Osteoblast (primary cell): Measurements from ENCODE around the gene RBM33. TPM values are rescaled to one million over a fixed set of nuclear protein-coding genes. Genes with fewer than 3 reads are reported as not detected.

Experiments
- DNase-seq: peaks from one replicate; pipeline ENCODE4 v3.0.0; 2011; ENCODE audit warnings: low spot score, mixed read lengths; ENCODE audit not compliant: insufficient read length; ENCODE audit errors: missing footprints
- H2AFZ ChIP-seq: 2 replicates; pipeline ENCODE4 v1.6.0; 2011; ENCODE audit warnings: mild to moderate bottlenecking, low read length
- H3K27ac ChIP-seq: 2 replicates; pipeline ENCODE4 v1.5.1; 2011; ENCODE audit warnings: mild to moderate bottlenecking, low read depth, low read length, moderate library complexity
- H3K27me3 ChIP-seq: 2 replicates; pipeline ENCODE4 v1.6.0; 2012; ENCODE audit warnings: mild to moderate bottlenecking, control low read depth, inconsistent platforms, low read length, moderate library complexity; ENCODE audit not compliant: insufficient read depth
- H3K36me3 ChIP-seq: 2 replicates; pipeline ENCODE4 v1.5.1; 2011; ENCODE audit warnings: mild to moderate bottlenecking, low read length, control low read depth, moderate library complexity; ENCODE audit not compliant: insufficient read depth
- H3K4me1 ChIP-seq: 2 replicates; pipeline ENCODE4 v1.5.1; 2011; ENCODE audit warnings: mild to moderate bottlenecking, low read length, control low read depth, moderate library complexity; ENCODE audit not compliant: insufficient read depth
- H3K4me2 ChIP-seq: 2 replicates; pipeline ENCODE4 v1.6.0; 2011; ENCODE audit warnings: mild to moderate bottlenecking, low read length; ENCODE audit not compliant: insufficient read depth
- H3K4me3 ChIP-seq: fragments of 200-600 bp; sonication (generic); 3 replicates; pipeline ENCODE4 v1.5.1; 2012; ENCODE audit warnings: mild to moderate bottlenecking, low read length, inconsistent platforms; ENCODE audit not compliant: insufficient read depth
- H3K79me2 ChIP-seq: 2 replicates; pipeline ENCODE4 v1.6.0; 2012; ENCODE audit warnings: mild to moderate bottlenecking, low read length, control low read depth, inconsistent platforms; ENCODE audit not compliant: insufficient read depth
- H3K9me3 ChIP-seq: 2 replicates; pipeline ENCODE4 v1.5.1; 2011; ENCODE audit warnings: low read depth, low read length, control low read depth
- H4K20me1 ChIP-seq: 2 replicates; pipeline ENCODE4 v1.6.0; 2012; ENCODE audit warnings: mild to moderate bottlenecking, low read length, control low read depth; ENCODE audit not compliant: insufficient read depth
- CTCF ChIP-seq: IDR thresholded peaks from 2 replicates; pipeline ENCODE4 v1.5.1; 2011; ENCODE audit warnings: mild to moderate bottlenecking, low read depth, low read length, moderate library complexity; ENCODE audit errors: extremely low read depth
- total RNA-seq: library from RNA; depleted of rRNA; stranded (reverse); fragments of >200 nt; gene quantifications from 2 replicates; pipeline ENCODE4 v1.2.3, GENCODE V29; 2012

RBM33 gene
- total RNA-seq, 1 donor = 27.5 TPM

- Histone ChIP-seq H3K79me2 (no peaks in the 10 kb centered on the region), H3K9me3 (no peaks in the 10 kb centered on the region), H3K27me3 (peaks cover 11% of the 10 kb centered on the region), H3K4me1 (no peaks in the 10 kb centered on the region), H3K36me3 (no peaks in the 10 kb centered on the region), H3K4me3 (no peak overlapping the region), H2AFZ (no peak overlapping the region), H3K27ac (no peak overlapping the region), H4K20me1 (no peaks in the 10 kb centered on the region), H3K4me2 (no peak overlapping the region)
- TF ChIP-seq CTCF = no peak
- DNase-seq = no peak
These were observed 39.9 kb upstream of the RBM33 start for GRCh38 chr7:155604504-155604997.

- Histone ChIP-seq H3K4me3 (no peak overlapping the region), H3K4me2 (no peak overlapping the region), H3K4me1 (no peaks in the 10 kb centered on the region), H4K20me1 (no peaks in the 10 kb centered on the region), H3K9me3 (no peaks in the 10 kb centered on the region), H3K79me2 (no peaks in the 10 kb centered on the region), H2AFZ (no peak overlapping the region), H3K36me3 (no peaks in the 10 kb centered on the region), H3K27me3 (no peaks in the 10 kb centered on the region), H3K27ac (no peak overlapping the region)
- no peak for TF ChIP-seq CTCF
- peak; percentile 37 for DNase-seq
These were observed 35.3 kb upstream of the RBM33 start for GRCh38 chr7:155609185-155609584.

GRCh38 chr7:155610633-155611193 lies 33.7 kb upstream of the RBM33 start:
- no peak for TF ChIP-seq CTCF
- no peak overlapping the region for H2AFZ ChIP-seq
- no peaks in the 10 kb centered on the region for H4K20me1 ChIP-seq
- H3K4me1 ChIP-seq = no peaks in the 10 kb centered on the region
- H3K79me2 ChIP-seq = no peaks in the 10 kb centered on the region
- DNase-seq = no peak
- no peak overlapping the region for H3K4me2 ChIP-seq
- H3K9me3 ChIP-seq = no peaks in the 10 kb centered on the region
- no peaks in the 10 kb centered on the region for H3K36me3 ChIP-seq
- no peak overlapping the region for H3K27ac ChIP-seq
- no peaks in the 10 kb centered on the region for H3K27me3 ChIP-seq
- no peak overlapping the region for H3K4me3 ChIP-seq

GRCh38 chr7:155611808-155612447 lies 32.5 kb upstream of the RBM33 start:
- H2AFZ ChIP-seq = no peak overlapping the region
- no peaks in the 10 kb centered on the region for H3K36me3 ChIP-seq
- H3K27ac ChIP-seq = no peak overlapping the region
- no peak overlapping the region for H3K4me3 ChIP-seq
- no peaks in the 10 kb centered on the region for H3K4me1 ChIP-seq
- H4K20me1 ChIP-seq = no peaks in the 10 kb centered on the region
- no peaks in the 10 kb centered on the region for H3K79me2 ChIP-seq
- H3K4me2 ChIP-seq = no peak overlapping the region
- no peak for TF ChIP-seq CTCF
- DNase-seq = no peak
- H3K9me3 ChIP-seq = no peaks in the 10 kb centered on the region
- H3K27me3 ChIP-seq = no peaks in the 10 kb centered on the region
